Naive thymus-derived CD8-positive, alpha-beta T cell (primary cell): ENCODE results near the gene HOXA1. TPM values are rescaled to one million over a fixed set of nuclear protein-coding genes. Genes with fewer than 3 reads are reported as not detected.

Experiments used
- ATAC-seq, 2 donors: fragments of 150-1000 bp; cut with Tn5 transposase in 1 of 2; sonication (Bioruptor Pico), chemical (Tn5 transposase) in 1 of 2; 1 replicate in 1 of 2; 2 replicates in 1 of 2; pipeline ENCODE4 v1.10.0; 2021; ENCODE audit warnings: mild to moderate bottlenecking in 2 of 2, moderate library complexity in 2 of 2
- POLR2A ChIA-PET: fragments of 350-600 bp; sonication (Branson Sonifier 250); formaldehyde crosslinking; loops from one replicate; lab custom pipeline; 2021; ENCODE audit warnings: antibody characterized with exemption; lab: Charles Lee
- DNase-seq, 10 donors: peaks; one replicate each; pipeline versions ENCODE4 v3.0.0 to v3.0.0-alpha.2; 2020 to 2022
- H3K27ac Mint-ChIP-seq, 10 donors: one replicate each; pipeline ENCODE4 v1.8.0; 2020 to 2022; ENCODE audit warnings: mild to moderate bottlenecking in 10 of 10, mixed read lengths in 10 of 10, moderate library complexity in 4 of 10, inconsistent platforms in 1 of 10
- H3K27me3 Mint-ChIP-seq, 5 donors: one replicate each; pipeline ENCODE4 v1.8.0; 2021 to 2022; ENCODE audit warnings: mixed read lengths in 5 of 5
- H3K36me3 Mint-ChIP-seq, 3 donors: one replicate each; pipeline ENCODE4 v1.8.0; 2020 to 2022; ENCODE audit warnings: mixed read lengths in 3 of 3, mild to moderate bottlenecking in 2 of 3, inconsistent platforms in 1 of 3
- H3K4me1 Mint-ChIP-seq, 4 donors: one replicate each; pipeline ENCODE4 v1.8.0; 2021 to 2022; ENCODE audit warnings: mixed read lengths in 4 of 4
- H3K4me3 Mint-ChIP-seq, 10 donors: one replicate each; pipeline ENCODE4 v1.8.0; 2020 to 2022; ENCODE audit warnings: mild to moderate bottlenecking in 10 of 10, mixed read lengths in 10 of 10, moderate library complexity in 6 of 10, inconsistent platforms in 1 of 10
- H3K9me3 Mint-ChIP-seq, 9 donors: one replicate each; pipeline ENCODE4 v1.8.0; 2020 to 2022; ENCODE audit warnings: mixed read lengths in 9 of 9, mild to moderate bottlenecking in 3 of 9, inconsistent platforms in 1 of 9, moderate library complexity in 1 of 9
- polyA plus RNA-seq, 3 donors: library from polyadenylated mRNA; unstranded; fragments of 300-500 nt; fragmentation: Illumina TruSeq; gene quantifications; one replicate each; pipeline ENCODE4 v1.2.3, GENCODE V29; 2021
- total RNA-seq, 8 experiments: library from RNA in 2 of 8; stranded (reverse) in 2 of 8; gene quantifications; one replicate each; pipeline ENCODE4 v1.2.3 and lab custom pipeline; 2021 to 2026

Gene HOXA1
- total and polyA plus RNA-seq, 5 experiments from 2014 or later, result 0.15 to 0.68 (median 0.41) TPM; not detected in 1

- H3K9me3 Mint-ChIP-seq, result no peaks in the 10 kb centered on the region
- peaks cover 0 to 10% (median 3%) of the 10 kb centered on the region in 4 donors for H3K4me1 Mint-ChIP-seq
- H3K27me3 Mint-ChIP-seq, result peaks cover 14 to 69% (median 38%) of the 10 kb centered on the region in 5 donors
- H3K27ac Mint-ChIP-seq, result peak overlapping the region in 1 of 10 donors; percentile 8
- peak overlapping the region in 9 of 10 donors; percentile 22 to 68 (median 52) for H3K4me3 Mint-ChIP-seq
- no peaks in the 10 kb centered on the region for H3K36me3 Mint-ChIP-seq
- ATAC-seq (peak; percentile 31 to 57), DNase-seq (peak in 2 of 10 donors; percentile 32)
- POLR2A ChIA-PET, result interaction anchor here (0.8 kb wide), 1 partner anchor 34 kb away, joined by 3 read pairs; the partner anchor contains the start of gene HOXA1
These were observed 34.1 kb upstream of the HOXA1 start for GRCh38 chr7:27129729-27130539.

GRCh38 chr7:27128776-27129728, 33.3 kb upstream of the HOXA1 start:
- Mint-ChIP-seq H3K4me3 (peak overlapping the region; percentile 22 to 68 (median 52)), H3K27ac (peak overlapping the region in 2 of 10 donors; percentile 8 to 74), H3K4me1 (peaks cover 0 to 5% (median 2%) of the 10 kb centered on the region in 4 donors), H3K9me3 (no peaks in the 10 kb centered on the region), H3K36me3 (no peaks in the 10 kb centered on the region), H3K27me3 (peaks cover 12 to 69% (median 35%) of the 10 kb centered on the region in 5 donors)
- no peak for DNase-seq
- ATAC-seq, result no peak
- POLR2A ChIA-PET, result interaction anchor here (0.8 kb wide), 1 partner anchor 32 kb away, joined by 3 read pairs; no protein-coding TSS in a partner anchor

- POLR2A ChIA-PET, result no interaction called here
- no peak overlapping the region for H3K4me3 Mint-ChIP-seq
- peaks cover 10 to 66% (median 28%) of the 10 kb centered on the region in 5 donors for H3K27me3 Mint-ChIP-seq
- DNase-seq (no peak), ATAC-seq (no peak)
- H3K9me3 Mint-ChIP-seq, result no peaks in the 10 kb centered on the region
- no peak overlapping the region for H3K27ac Mint-ChIP-seq
- peaks cover 0 to 5% (median 2%) of the 10 kb centered on the region in 4 donors for H3K4me1 Mint-ChIP-seq
- H3K36me3 Mint-ChIP-seq, result no peaks in the 10 kb centered on the region
These were observed 32.2 kb upstream of the HOXA1 start for GRCh38 chr7:27128034-27128433.

- Mint-ChIP-seq H3K4me1 (peaks cover 0 to 5% (median 2%) of the 10 kb centered on the region in 4 donors), H3K36me3 (no peaks in the 10 kb centered on the region), H3K27me3 (peaks cover 8 to 55% (median 27%) of the 10 kb centered on the region in 5 donors), H3K9me3 (no peaks in the 10 kb centered on the region), H3K4me3 (no peak overlapping the region), H3K27ac (no peak overlapping the region)
- POLR2A ChIA-PET, result no interaction called here
- DNase-seq, result no peak
- ATAC-seq, result no peak
These were observed 31.0 kb upstream of the HOXA1 start for GRCh38 chr7:27126596-27127327.

- no peaks in the 10 kb centered on the region for H3K9me3 Mint-ChIP-seq
- ATAC-seq, result no peak
- POLR2A ChIA-PET, result no interaction called here
- H3K4me3 Mint-ChIP-seq, result no peak overlapping the region
- H3K27ac Mint-ChIP-seq, result no peak overlapping the region
- DNase-seq, result no peak
- no peaks in the 10 kb centered on the region for H3K36me3 Mint-ChIP-seq
- peaks cover 6 to 53% (median 21%) of the 10 kb centered on the region in 5 donors for H3K27me3 Mint-ChIP-seq
- no peaks in the 10 kb centered on the region for H3K4me1 Mint-ChIP-seq
These were observed 30.2 kb upstream of the HOXA1 start for GRCh38 chr7:27125986-27126394.

- ATAC-seq (no peak), DNase-seq (no peak)
- Mint-ChIP-seq H3K27me3 (peaks cover 6 to 53% (median 21%) of the 10 kb centered on the region in 5 donors), H3K36me3 (no peaks in the 10 kb centered on the region), H3K4me1 (no peaks in the 10 kb centered on the region), H3K9me3 (no peaks in the 10 kb centered on the region), H3K4me3 (no peak overlapping the region), H3K27ac (no peak overlapping the region)
- POLR2A ChIA-PET, result no interaction called here
These were observed 29.3 kb upstream of the HOXA1 start for GRCh38 chr7:27124902-27125689.

GRCh38 chr7:27124096-27124901, 28.5 kb upstream of the HOXA1 start:
- H3K4me3 Mint-ChIP-seq, result no peak overlapping the region
- ATAC-seq, result no peak
- POLR2A ChIA-PET, result no interaction called here
- DNase-seq, result no peak
- H3K27me3 Mint-ChIP-seq, result peaks cover 6 to 51% (median 21%) of the 10 kb centered on the region in 5 donors
- no peak overlapping the region for H3K27ac Mint-ChIP-seq
- H3K4me1 Mint-ChIP-seq, result no peaks in the 10 kb centered on the region
- H3K9me3 Mint-ChIP-seq, result no peaks in the 10 kb centered on the region
- no peaks in the 10 kb centered on the region for H3K36me3 Mint-ChIP-seq

GRCh38 chr7:27123477-27124053, 27.8 kb upstream of the HOXA1 start:
- H3K36me3 Mint-ChIP-seq, result no peaks in the 10 kb centered on the region
- ATAC-seq, result no peak
- DNase-seq, result no peak
- no peak overlapping the region for H3K27ac Mint-ChIP-seq
- no peak overlapping the region for H3K4me3 Mint-ChIP-seq
- peaks cover 3 to 44% (median 18%) of the 10 kb centered on the region in 5 donors for H3K27me3 Mint-ChIP-seq
- H3K9me3 Mint-ChIP-seq, result no peaks in the 10 kb centered on the region
- H3K4me1 Mint-ChIP-seq, result no peaks in the 10 kb centered on the region
- POLR2A ChIA-PET, result no interaction called here

GRCh38 chr7:27123007-27123476, 27.2 kb upstream of the HOXA1 start:
- H3K4me3 Mint-ChIP-seq, result no peak overlapping the region
- ATAC-seq (no peak), DNase-seq (no peak)
- no peaks in the 10 kb centered on the region for H3K4me1 Mint-ChIP-seq
- POLR2A ChIA-PET, result no interaction called here
- H3K36me3 Mint-ChIP-seq, result no peaks in the 10 kb centered on the region
- H3K9me3 Mint-ChIP-seq, result no peaks in the 10 kb centered on the region
- peaks cover 3 to 39% (median 23%) of the 10 kb centered on the region in 5 donors for H3K27me3 Mint-ChIP-seq
- no peak overlapping the region for H3K27ac Mint-ChIP-seq

- POLR2A ChIA-PET, result no interaction called here
- no peaks in the 10 kb centered on the region for H3K4me1 Mint-ChIP-seq
- no peak overlapping the region for H3K27ac Mint-ChIP-seq
- no peak overlapping the region for H3K4me3 Mint-ChIP-seq
- peaks cover 3 to 32% (median 18%) of the 10 kb centered on the region in 5 donors for H3K27me3 Mint-ChIP-seq
- H3K9me3 Mint-ChIP-seq, result no peaks in the 10 kb centered on the region
- no peaks in the 10 kb centered on the region for H3K36me3 Mint-ChIP-seq
- ATAC-seq, result no peak
- DNase-seq, result no peak
These were observed 26.5 kb upstream of the HOXA1 start for GRCh38 chr7:27122077-27122910.
